H1 (cell line): Measurements from ENCODE around the gene MKX. TPM values are rescaled to one million over a fixed set of nuclear protein-coding genes. Genes with fewer than 3 reads are reported as not detected.
A peak's percentile ranks its signal among the peaks of the same experiment; 100 is the strongest.

Experiments
- CTCF ChIA-PET: fragments of 300-600 bp; sonication (Branson Sonifier 250); formaldehyde crosslinking; loops from one replicate; lab custom pipeline; 2021; ENCODE audit not compliant: partially characterized antibody; lab: Charles Lee
- POLR2A ChIA-PET: fragments of 300-600 bp; sonication (Branson Sonifier 250); formaldehyde crosslinking; loops from one replicate; lab custom pipeline; 2021; ENCODE audit warnings: inconsistent platforms; ENCODE audit not compliant: partially characterized antibody; lab: Charles Lee
- DNase-seq, 2 experiments: peaks; one replicate each; pipeline versions ENCODE4 v3.0.0 to v3.0.0-alpha.2; 2010 to 2022; ENCODE audit warnings: low spot score in 2 of 2, low read depth in 1 of 2, mixed read lengths in 1 of 2
- FAIRE-seq: peaks from 2 replicates; lab custom pipeline; 2011; peaks lifted over from hg19 to GRCh38; lab: Jason Lieb, UNC
- H2AFZ ChIP-seq: 2 replicates; pipeline ENCODE4 v1.8.1; 2012; ENCODE audit warnings: low read length, inconsistent platforms
- H2AK5ac ChIP-seq: 2 replicates; pipeline ENCODE4 v1.6.1; 2013; ENCODE audit warnings: low read depth, low read length
- H2BK120ac ChIP-seq: replicated peaks from 2 replicates; pipeline ENCODE3; 2013; ENCODE audit warnings: low read depth, low read length, inconsistent platforms
- H2BK12ac ChIP-seq: 2 replicates; pipeline ENCODE4 v1.6.1; 2013; ENCODE audit warnings: low read depth, low read length
- H2BK15ac ChIP-seq: 2 replicates; pipeline ENCODE4 v1.6.1; 2013; ENCODE audit warnings: low read length
- H2BK20ac ChIP-seq: 2 replicates; pipeline ENCODE4 v1.6.1; 2013; ENCODE audit warnings: low read length
- H2BK5ac ChIP-seq: 2 replicates; pipeline ENCODE4 v1.6.1; 2013; ENCODE audit warnings: low read depth, low read length
- H3K14ac ChIP-seq: 2 replicates; pipeline ENCODE4 v1.6.1; 2013; ENCODE audit warnings: inconsistent platforms; ENCODE audit not compliant: insufficient read length
- H3K18ac ChIP-seq: 2 replicates; pipeline ENCODE4 v1.6.1; 2013; ENCODE audit warnings: low read length; ENCODE audit errors: extremely low read depth
- H3K23ac ChIP-seq: 2 replicates; pipeline ENCODE4 v1.6.1; 2013; ENCODE audit warnings: inconsistent platforms; ENCODE audit not compliant: insufficient read length
- H3K23me2 ChIP-seq: 2 replicates; pipeline ENCODE4 v1.6.1; 2013; ENCODE audit warnings: low read depth, low read length
- H3K27ac ChIP-seq: 2 replicates; pipeline ENCODE4 v1.6.1; 2011; ENCODE audit warnings: low read depth, low read length, inconsistent platforms
- H3K27me3 ChIP-seq, 4 experiments: replicated peaks in 1 of 4; 1 replicate in 1 of 4; 2 replicates in 3 of 4; pipeline versions ENCODE4 v1.6.1 to v1.8.1; 2011 to 2013; ENCODE audit warnings: low read length in 3 of 4, mild to moderate bottlenecking in 3 of 4, inconsistent platforms in 2 of 4, mixed read lengths in 2 of 4, moderate library complexity in 1 of 4; ENCODE audit not compliant: control insufficient read depth in 3 of 4, insufficient read depth in 3 of 4; ENCODE audit errors: extremely low read depth in 1 of 4
- H3K36me3 ChIP-seq, 4 experiments: 2 replicates each; pipeline versions ENCODE4 v1.6.1 to v1.8.1; 2011 to 2013; ENCODE audit warnings: mild to moderate bottlenecking in 4 of 4, low read length in 3 of 4, moderate library complexity in 2 of 4, control low read depth in 1 of 4, inconsistent platforms in 1 of 4; ENCODE audit not compliant: insufficient read depth in 4 of 4, control insufficient read depth in 2 of 4
- H3K4ac ChIP-seq: replicated peaks from 2 replicates; pipeline ENCODE3; 2013; ENCODE audit warnings: low read length, low read depth, mixed read lengths, inconsistent platforms; ENCODE audit not compliant: insufficient read length
- H3K4me1 ChIP-seq, 4 experiments: replicated peaks in 1 of 4; 1 replicate in 1 of 4; 2 replicates in 3 of 4; pipeline versions ENCODE4 v1.6.1 to v1.8.1; 2011 to 2013; ENCODE audit warnings: low read length in 3 of 4, inconsistent platforms in 2 of 4, mixed read lengths in 1 of 4; ENCODE audit not compliant: insufficient read depth in 4 of 4, control insufficient read depth in 3 of 4
- H3K4me2 ChIP-seq, 2 experiments: 2 replicates each; pipeline versions ENCODE4 v1.6.1 to v1.8.1; 2011 to 2013; ENCODE audit warnings: low read depth in 2 of 2, low read length in 2 of 2, control low read depth in 1 of 2, inconsistent platforms in 1 of 2, mild to moderate bottlenecking in 1 of 2; ENCODE audit not compliant: insufficient read depth in 1 of 2
- H3K4me3 ChIP-seq, 4 experiments: fragments of 200-600, 300-600 bp in 1 of 4; sonication (generic), shearing (Covaris generic), sonication (Bioruptor Twin) in 1 of 4; 2 replicates each; pipeline versions ENCODE4 v1.5.1 to v1.8.1; 2011 to 2016; ENCODE audit warnings: low read length in 4 of 4, low read depth in 3 of 4, control low read depth in 2 of 4, inconsistent platforms in 2 of 4, mild to moderate bottlenecking in 2 of 4, mixed read lengths in 1 of 4, moderate library complexity in 1 of 4; ENCODE audit not compliant: insufficient read depth in 2 of 4; ENCODE audit errors: extremely low read depth in 1 of 4
- H3K56ac ChIP-seq: replicated peaks from 2 replicates; pipeline ENCODE3; 2013; ENCODE audit warnings: low read depth, mild to moderate bottlenecking, mixed read lengths, low read length, inconsistent platforms; ENCODE audit not compliant: insufficient read length
- H3K79me1 ChIP-seq: 2 replicates; pipeline ENCODE4 v1.6.1; 2013; ENCODE audit warnings: low read depth, low read length, control low read depth
- H3K79me2 ChIP-seq, 2 experiments: 2 replicates each; pipeline versions ENCODE4 v1.6.1 to v1.8.1; 2012 to 2013; ENCODE audit warnings: low read length in 2 of 2, mild to moderate bottlenecking in 2 of 2, inconsistent platforms in 1 of 2; ENCODE audit not compliant: insufficient read depth in 2 of 2, control insufficient read depth in 1 of 2
- H3K9ac ChIP-seq, 4 experiments: replicated peaks in 1 of 4; 1 replicate in 1 of 4; 2 replicates in 3 of 4; pipeline versions ENCODE4 v1.6.1 to v1.8.1; 2011 to 2013; ENCODE audit warnings: low read depth in 3 of 4, low read length in 3 of 4, control low read depth in 2 of 4, mild to moderate bottlenecking in 2 of 4, moderate library complexity in 2 of 4, inconsistent platforms in 1 of 4; ENCODE audit errors: extremely low read depth in 1 of 4
- H3K9me3 ChIP-seq, 2 experiments: 2 replicates each; pipeline versions ENCODE4 v1.6.1 to v1.8.1; 2012 to 2013; ENCODE audit warnings: mild to moderate bottlenecking in 2 of 2, moderate library complexity in 2 of 2, control low read depth in 1 of 2, inconsistent platforms in 1 of 2, low read depth in 1 of 2, low read length in 1 of 2, mixed read lengths in 1 of 2; ENCODE audit not compliant: insufficient read depth in 2 of 2
- H4K20me1 ChIP-seq, 2 experiments: replicated peaks in 1 of 2; 2 replicates each; pipeline versions ENCODE3 to v1.8.1; 2011 to 2013; ENCODE audit warnings: inconsistent platforms in 2 of 2, low read length in 2 of 2, mild to moderate bottlenecking in 1 of 2; ENCODE audit not compliant: insufficient read depth in 2 of 2, control insufficient read depth in 1 of 2
- H4K5ac ChIP-seq: 2 replicates; pipeline ENCODE4 v1.6.1; 2013; ENCODE audit warnings: low read length, low read depth, mixed read lengths, inconsistent platforms; ENCODE audit not compliant: insufficient read length
- H4K8ac ChIP-seq: 2 replicates; pipeline ENCODE4 v1.8.0; 2013; ENCODE audit warnings: mild to moderate bottlenecking, moderate library complexity, low read length, inconsistent platforms; ENCODE audit not compliant: insufficient read depth; ENCODE audit errors: extremely low read depth
- H4K91ac ChIP-seq: replicated peaks from 2 replicates; pipeline ENCODE3; 2013; ENCODE audit warnings: low read length, mixed read lengths, inconsistent platforms; ENCODE audit not compliant: insufficient read length
- BCL11A ChIP-seq, 2 experiments: IDR thresholded peaks; one replicate each; pipeline ENCODE4 v1.6.1; 2011; ENCODE audit warnings: low read depth in 2 of 2, low read length in 2 of 2, mild to moderate bottlenecking in 2 of 2
- SIRT6 ChIP-seq: IDR thresholded peaks from one replicate; pipeline ENCODE4 v1.7.1; 2012; ENCODE audit warnings: low read length, inconsistent platforms
- TEAD4 ChIP-seq: IDR thresholded peaks from 2 replicates; pipeline ENCODE4 v1.6.1; 2012; ENCODE audit warnings: low read depth, low read length, inconsistent platforms, mixed read lengths
- WGBS, 2 experiments: shearing (Covaris generic) in 1 of 2; methylation state at CpG; one replicate each; pipeline versions ENCODE4 v1.1.6 to v1.1.7; 2013 to 2015; ENCODE audit warnings: low lambda C conversion rate in 2 of 2, mixed read lengths in 2 of 2, inconsistent platforms in 1 of 2, low coverage in 1 of 2, missing lambda C conversion rate in 1 of 2; ENCODE audit not compliant: insufficient replicate concordance in 2 of 2, insufficient coverage in 1 of 2, insufficient read length in 1 of 2; ENCODE audit errors: extremely low coverage in 1 of 2, missing lambda C conversion rate in 1 of 2; 5-methylcytosine and 5-hydroxymethylcytosine counted together
- polyA plus RNA-seq, 7 experiments: library from polyadenylated mRNA; depleted of rRNA in 3 of 7; stranded (reverse) in 5 of 7; unstranded in 2 of 7; fragments of >200 nt in 5 of 7; fragments of 200-250 nt in 2 of 7; gene quantifications; 1 replicate in 5 of 7; 2 replicates in 1 of 7; 4 replicates in 1 of 7; pipeline versions ENCODE4 v1.2.1 to v1.2.3, GENCODE V29; 2011 to 2013; ENCODE audit warnings: missing spikeins in 2 of 7, mixed read lengths in 2 of 7
- total RNA-seq: library from RNA; stranded (reverse); fragmentation: NEBNext Ultra II Directional; extraction: Animal tissue kit (Norgen Biotek cat#: 25700); gene quantifications from 2 replicates; pipeline ENCODE4 v1.2.1, GENCODE V29; 2021

Gene MKX
- total and polyA plus RNA-seq, 2 of the 8 experiments (the other 6 are each of a cell fraction or from before 2014, with no cell fraction given) = 0.21 to 1.3 TPM

DNA sequence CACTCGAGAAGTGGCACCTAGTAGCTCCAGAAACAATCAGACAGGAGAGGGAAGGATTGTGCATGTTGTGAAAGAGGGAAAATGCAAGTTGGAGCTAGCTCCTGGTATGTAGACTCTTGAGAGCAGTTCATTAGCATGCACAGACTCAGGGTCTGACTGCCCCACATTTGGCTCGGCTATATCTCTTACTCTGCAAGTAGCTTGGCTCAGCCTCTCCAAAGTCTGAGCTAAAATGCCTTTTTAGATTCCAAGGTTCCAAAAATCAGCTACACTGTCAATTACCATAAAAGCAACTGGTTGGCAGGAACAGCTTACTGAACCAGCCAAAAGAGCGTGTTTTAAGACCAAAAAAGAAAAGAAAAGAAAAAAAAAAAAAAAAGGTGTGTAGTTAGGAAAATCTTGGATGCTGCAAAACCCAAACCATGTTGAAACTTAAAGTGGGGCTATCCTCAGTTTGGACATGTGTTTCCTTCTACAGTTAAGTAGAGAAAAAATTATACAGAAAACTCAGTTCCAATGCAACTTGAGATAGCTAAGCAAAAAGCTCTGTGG lies 65.5 kb downstream of the MKX start:
- Histone ChIP-seq H2BK15ac (no peak overlapping the region), H3K14ac (no peak overlapping the region), H3K79me2 (no peaks in the 10 kb centered on the region), H3K27me3 (no peaks in the 10 kb centered on the region), H3K4ac (no peak overlapping the region), H3K23ac (no peak overlapping the region), H3K27ac (no peak overlapping the region), H2AK5ac (no peak overlapping the region), H3K56ac (no peak overlapping the region), H3K79me1 (no peaks in the 10 kb centered on the region), H3K18ac (no peak overlapping the region), H3K9ac (no peak overlapping the region), H2BK20ac (no peak overlapping the region), H4K20me1 (no peaks in the 10 kb centered on the region), H2BK120ac (no peak overlapping the region), H4K8ac (no peak overlapping the region), H3K4me3 (no peak overlapping the region), H3K36me3 (no peaks in the 10 kb centered on the region), H2AFZ (no peak overlapping the region), H3K23me2 (no peaks in the 10 kb centered on the region), H4K5ac (no peak overlapping the region), H2BK5ac (no peak overlapping the region), H3K4me2 (no peak overlapping the region), H3K4me1 (peaks cover 0 to 5% (median 0%) of the 10 kb centered on the region in 4 experiments; a peak in 1 of 7 replicates), H2BK12ac (no peak overlapping the region), H4K91ac (no peak overlapping the region), H3K9me3 (no peaks in the 10 kb centered on the region)
- ChIA-PET POLR2A (no interaction called here), CTCF (interaction anchor here (0.6 to 3.4 kb wide), 6 partner anchors 15 to 317 kb away, joined by 3 to 11 read pairs (median 3); no protein-coding TSS in a partner anchor)
- 92% methylated on average over 3 of the region's 3 CpGs; no CpG with 5 or more reads in 1 of the 2 experiments for WGBS, 2 experiments
- TF ChIP-seq SIRT6 = no peak
- no peak for TF ChIP-seq BCL11A (IDR thresholded peaks at IDR 0.05; ENCODE audit: low read depth in 2 of 2, low read length in 2 of 2)
- TF ChIP-seq TEAD4 = 0 out of 2 replicates have a peak, but pooled peaks have one; percentile 21
- no peak for DNase-seq
- no peak for FAIRE-seq
